B cell (primary cell): Measurements from ENCODE around the gene PTPRN2.

Experiments
- EZH2 ChIP-seq: IDR thresholded peaks from 2 replicates; pipeline ENCODE4 v1.6.1; 2012; ENCODE audit warnings: borderline replicate concordance, low read depth, mild to moderate bottlenecking, moderate library complexity, low read length; ENCODE audit not compliant: insufficient read depth, poor library complexity, severe bottlenecking
- TF ChIP-seq, protein P1 (sequence below): fragments of 200-600 bp; IDR thresholded peaks from one replicate; pipeline ENCODE4 v1.8.0; 2022; ENCODE audit warnings: antibody characterized with exemption, mild to moderate bottlenecking

DNA sequence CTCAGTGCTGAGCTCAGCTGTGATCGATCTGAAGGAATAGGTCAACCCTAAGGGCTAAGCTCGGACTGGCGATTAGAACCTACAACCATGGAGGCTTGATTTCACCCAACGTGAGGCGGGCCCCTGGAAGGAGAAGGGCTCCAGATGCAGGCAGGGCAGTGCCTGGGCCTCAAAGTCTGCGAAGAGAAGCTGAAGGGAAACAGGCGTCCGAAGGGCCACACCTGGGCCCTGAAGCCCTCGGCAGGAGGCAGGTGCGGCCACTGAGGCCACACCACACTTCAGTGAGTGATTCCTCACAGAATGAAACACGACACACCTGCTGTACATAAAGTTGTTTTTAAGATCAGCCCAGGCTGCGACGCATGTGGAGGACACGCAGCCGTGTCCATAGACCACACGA is 198.7 kb downstream of the PTPRN2 start:
- TF ChIP-seq, protein P1, sequence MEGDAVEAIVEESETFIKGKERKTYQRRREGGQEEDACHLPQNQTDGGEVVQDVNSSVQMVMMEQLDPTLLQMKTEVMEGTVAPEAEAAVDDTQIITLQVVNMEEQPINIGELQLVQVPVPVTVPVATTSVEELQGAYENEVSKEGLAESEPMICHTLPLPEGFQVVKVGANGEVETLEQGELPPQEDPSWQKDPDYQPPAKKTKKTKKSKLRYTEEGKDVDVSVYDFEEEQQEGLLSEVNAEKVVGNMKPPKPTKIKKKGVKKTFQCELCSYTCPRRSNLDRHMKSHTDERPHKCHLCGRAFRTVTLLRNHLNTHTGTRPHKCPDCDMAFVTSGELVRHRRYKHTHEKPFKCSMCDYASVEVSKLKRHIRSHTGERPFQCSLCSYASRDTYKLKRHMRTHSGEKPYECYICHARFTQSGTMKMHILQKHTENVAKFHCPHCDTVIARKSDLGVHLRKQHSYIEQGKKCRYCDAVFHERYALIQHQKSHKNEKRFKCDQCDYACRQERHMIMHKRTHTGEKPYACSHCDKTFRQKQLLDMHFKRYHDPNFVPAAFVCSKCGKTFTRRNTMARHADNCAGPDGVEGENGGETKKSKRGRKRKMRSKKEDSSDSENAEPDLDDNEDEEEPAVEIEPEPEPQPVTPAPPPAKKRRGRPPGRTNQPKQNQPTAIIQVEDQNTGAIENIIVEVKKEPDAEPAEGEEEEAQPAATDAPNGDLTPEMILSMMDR, result no peak
- no peak for TF ChIP-seq EZH2
